HG03378 (cell line): ENCODE results near the gene HES3.

Experiments
- ATAC-seq: cut with Tn5 transposase; IDR thresholded peaks from one replicate; pipeline ENCODE4 v1.9.1; 2021; ENCODE audit warnings: mild to moderate bottlenecking, moderate library complexity; ENCODE audit not compliant: unreplicated experiment

The HES3 gene

DNA sequence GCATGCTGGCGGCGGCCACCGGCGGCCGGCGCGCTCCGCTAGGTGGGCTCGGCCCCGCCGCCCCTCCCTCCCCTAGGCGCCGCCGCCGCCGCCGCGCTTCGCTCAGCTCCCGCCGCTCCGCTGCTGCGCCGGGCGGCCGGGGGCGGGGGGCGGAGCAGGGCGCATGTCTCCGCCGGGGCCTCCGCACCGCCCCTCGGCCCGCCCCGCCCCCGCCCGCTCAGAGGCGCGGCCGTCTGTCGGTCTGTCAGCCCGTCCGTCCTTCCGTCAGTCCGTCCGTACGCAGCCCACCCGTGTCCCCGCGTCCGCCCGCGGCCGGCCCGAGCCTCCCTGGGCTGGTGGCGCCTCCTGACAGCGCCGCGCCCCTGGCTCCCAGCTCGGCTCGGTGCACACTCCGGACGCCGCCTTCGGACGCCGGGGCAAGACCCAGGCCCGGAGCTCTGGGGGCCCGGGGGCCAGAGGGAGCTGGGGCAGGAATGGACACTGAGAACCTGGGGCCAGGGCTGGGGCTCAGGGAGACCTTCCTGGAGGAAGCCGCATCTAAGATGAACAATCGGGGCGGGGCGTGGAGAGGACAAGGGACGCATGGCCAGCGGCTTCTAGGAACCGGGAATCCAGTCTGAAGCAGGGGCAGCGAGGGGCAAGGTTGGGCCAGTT lies 17.1 kb downstream of the HES3 start, which contains the start of gene GPR153:
Gene GPR153, minus strand, starts transcription at position 138 of the 654 bp plus-strand sequence. CDS start 6,193 bp downstream, outside the sequence.
- ATAC-seq: no peak

DNA sequence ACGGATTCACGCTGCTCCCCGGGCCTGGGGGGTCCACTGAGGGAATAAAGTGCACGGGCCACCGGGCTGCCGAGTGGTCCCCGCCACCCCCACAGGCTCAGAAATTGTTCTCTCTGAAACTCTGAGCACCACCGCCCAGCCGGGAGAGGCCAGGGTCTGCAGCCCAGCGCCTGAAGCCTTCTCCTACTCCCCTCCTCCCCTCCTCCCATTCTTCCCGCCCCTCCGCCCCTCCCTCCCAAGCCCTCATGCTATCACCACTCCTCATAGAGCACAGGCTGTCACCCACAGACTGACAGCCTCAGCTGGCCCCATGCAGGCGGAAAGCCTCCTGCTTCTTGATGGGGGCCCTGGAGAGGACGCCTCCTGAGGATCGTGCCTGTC lies 17.6 kb downstream of the HES3 start:
- no peak for ATAC-seq

DNA sequence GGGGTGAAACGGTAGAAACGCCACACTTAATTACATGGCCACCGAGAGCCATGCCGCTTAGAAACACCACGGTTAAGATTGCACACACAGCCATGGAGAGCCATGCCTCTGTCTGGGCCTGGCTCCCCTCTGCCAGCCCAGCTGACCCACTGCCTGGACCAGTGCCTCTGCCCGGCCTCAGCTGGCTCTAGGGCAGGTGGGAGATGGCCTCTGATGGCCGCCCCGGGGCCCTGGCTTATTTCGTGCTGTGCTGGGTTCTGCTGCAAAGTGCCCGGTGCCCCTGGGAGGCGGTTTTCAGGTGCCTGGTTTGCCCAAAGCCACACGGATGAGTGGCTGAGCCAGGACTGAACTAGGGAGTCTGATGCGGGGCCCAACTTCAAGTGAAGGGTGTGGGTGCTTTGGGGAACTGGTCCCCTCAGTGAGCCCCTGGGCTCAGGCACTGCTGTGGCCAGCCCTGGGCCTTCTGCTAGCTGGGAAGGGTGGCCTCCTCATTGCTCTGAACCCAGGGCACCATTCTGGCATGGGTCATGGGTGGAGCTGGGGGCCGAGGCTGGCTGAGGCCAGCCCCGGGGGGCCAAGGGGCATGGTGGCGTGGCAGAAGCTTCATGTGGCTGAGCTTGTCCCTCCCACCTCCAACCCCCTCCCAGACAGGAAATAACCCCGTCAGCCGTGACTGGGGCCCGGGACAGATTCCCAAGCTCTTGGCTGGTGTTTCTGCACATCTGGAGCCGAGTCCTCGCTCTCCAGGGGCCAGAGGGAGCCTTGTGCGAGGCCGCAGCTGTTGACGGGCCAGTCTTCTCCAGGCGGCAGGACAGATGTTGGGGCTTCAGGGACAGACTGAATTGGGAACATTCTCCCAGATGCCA lies 18.8 kb downstream of the HES3 start:
- ATAC-seq: no peak

DNA sequence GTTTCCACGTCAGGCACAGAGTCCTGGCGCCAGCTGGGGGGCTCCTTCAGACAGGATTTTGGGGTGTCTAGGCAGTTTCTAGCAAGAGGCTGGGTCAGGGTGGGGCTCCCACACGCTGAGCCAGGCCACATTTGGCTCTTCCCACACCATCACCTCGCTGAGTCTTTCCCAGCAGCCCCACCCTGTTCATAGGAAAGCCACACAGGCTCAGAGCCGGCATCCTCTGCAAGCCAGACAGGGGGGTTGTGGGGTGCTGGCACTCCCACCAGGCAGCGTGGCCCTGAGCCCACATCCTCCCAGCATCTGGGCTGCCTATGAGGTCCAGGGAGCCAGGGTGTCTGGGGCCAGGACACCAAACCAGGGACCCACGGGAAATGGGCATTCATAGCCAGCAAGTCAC lies 19.7 kb downstream of the HES3 start:
- no peak for ATAC-seq

DNA sequence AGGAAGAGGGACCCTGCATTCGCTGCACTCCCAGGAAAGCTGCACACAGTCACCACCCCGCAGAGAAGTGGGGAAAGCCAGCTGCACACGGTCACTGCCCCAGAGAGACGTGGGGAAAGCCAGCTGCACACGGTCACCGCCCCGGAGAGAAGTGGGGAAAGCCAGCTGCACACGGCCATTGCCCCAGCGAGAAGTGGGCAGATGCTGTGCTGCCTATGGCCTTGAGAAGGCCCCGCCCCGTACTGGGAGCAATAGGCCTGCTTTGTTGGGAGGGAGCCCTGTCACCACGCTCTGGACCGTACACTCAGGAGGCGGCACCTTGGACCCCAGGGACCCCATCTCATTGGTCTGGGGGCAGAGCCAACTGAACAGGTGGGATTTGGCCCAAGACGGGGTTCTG lies 21.2 kb downstream of the HES3 start:
- no peak for ATAC-seq

DNA sequence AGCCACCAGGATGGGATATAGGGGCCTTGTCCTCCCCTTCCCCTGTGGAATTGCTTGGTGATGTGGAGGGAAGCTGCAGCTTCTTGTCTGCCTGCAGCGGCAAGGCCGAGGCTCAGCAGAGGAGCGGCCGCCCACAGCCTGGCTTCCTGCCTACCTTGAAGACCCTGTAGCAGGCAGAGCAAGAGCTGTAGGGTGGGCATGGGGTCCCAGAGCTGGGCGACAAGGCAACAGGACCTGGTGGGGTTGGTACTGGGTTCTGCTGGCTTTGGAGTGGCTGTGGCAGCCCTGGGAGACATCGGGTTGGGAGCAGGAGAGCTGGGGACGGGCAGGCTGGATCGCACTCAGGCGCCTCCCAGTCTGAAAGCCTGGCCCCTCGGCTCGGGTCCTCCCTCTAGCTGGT lies 22.7 kb downstream of the HES3 start:
- no peak for ATAC-seq

DNA sequence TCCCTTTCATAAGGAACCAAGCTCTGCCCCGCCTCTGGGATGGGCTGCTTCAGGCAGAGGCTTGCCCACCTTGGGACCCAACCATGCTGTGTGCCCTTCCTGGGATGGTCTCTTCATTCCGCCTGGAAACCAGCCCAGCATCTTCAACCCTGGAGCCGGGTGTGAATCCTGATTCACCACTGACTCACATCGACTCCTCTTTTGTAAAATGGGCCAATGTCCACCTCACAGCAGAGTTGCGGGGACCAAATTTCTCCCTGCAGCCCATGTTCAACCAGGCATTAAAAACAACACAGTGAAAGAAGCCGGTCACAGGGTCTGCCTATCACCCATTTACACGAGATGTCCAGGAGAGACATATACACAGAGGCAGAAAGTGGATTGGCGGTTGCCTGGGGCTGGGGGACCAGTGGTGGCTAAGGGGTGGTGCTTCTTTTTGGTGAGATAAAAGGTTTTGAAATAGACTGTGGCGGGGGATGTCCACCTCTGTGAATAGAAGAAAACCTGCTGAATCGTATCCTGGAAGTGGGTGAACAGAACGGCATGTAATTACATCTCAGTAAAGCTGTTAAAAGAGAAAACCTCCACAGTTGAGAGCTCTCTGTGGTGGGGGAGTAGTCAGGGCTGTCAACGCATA lies 23.8 kb downstream of the HES3 start:
- ATAC-seq: no peak

DNA sequence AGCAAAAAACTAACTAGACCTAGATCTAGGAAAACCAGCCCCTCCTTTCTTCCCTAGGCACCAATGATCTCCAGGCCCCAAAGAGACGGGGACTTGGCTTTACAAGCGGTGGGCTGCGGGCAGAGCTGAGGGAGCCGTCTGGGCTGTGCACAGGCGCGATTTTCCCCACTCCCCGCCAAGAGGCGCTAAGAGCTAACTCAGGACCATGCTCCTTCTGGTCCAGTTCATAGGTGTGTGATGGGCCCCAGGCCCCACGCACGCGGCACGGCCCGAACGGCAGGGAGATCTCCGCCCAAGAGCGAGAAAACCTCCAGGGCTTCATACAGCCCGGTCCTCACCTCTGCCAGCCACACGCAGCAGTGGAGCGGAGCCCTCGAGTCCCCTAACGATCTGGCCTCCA lies 24.4 kb downstream of the HES3 start:
- no peak for ATAC-seq

DNA sequence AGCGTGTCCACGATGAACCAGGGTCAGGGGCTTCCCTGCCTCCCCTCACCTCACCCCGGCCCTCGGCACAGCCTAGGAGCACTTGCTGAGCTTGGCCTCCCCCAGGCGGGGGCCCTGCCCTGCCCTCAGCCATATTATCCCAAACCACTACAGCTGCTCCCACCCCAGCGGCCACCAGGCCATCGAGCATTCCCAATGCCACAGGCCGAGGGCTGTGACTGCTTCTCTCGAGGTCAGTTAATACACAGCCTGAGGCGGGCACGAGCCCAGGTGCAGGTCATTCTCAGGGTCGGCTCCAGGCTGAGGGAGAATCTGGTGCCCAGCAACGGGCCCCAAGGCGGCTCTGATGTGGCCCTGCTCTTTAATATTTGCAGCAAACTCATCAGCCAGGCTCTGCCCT lies 25.3 kb downstream of the HES3 start:
- no peak for ATAC-seq

DNA sequence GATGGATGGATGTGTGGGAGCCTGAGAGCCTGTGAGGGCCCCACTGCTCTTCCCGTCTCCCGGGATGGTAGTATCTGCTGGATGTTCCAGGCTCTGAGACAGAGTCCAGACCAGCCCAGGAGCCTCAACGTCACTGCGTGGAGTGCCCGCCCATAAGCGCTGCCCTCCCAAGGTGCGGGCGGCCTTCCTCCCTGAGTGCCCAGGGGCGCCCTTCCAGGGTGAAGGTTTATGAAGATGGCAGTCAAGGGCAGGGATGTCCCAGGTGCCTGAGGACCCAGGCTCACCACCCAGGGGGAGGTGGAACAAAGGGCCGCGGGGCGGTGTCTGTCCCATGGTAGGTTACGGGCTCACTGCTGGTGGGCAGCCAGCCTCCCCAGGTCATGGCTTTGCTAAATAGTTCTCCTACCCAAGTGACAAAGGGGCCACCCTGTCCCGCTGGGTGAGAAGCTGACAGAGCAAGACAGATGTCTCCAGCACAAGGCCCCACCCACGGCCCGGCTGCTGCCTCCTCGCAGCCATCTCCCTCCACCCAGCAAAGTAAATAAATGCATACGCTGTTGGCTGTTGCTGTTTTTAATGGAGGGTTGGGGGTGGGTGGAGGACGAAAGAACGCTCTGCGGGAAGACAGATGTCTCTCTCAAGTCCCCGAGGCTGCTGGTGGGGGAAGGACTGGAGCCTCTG lies 25.9 kb downstream of the HES3 start:
- no peak for ATAC-seq

DNA sequence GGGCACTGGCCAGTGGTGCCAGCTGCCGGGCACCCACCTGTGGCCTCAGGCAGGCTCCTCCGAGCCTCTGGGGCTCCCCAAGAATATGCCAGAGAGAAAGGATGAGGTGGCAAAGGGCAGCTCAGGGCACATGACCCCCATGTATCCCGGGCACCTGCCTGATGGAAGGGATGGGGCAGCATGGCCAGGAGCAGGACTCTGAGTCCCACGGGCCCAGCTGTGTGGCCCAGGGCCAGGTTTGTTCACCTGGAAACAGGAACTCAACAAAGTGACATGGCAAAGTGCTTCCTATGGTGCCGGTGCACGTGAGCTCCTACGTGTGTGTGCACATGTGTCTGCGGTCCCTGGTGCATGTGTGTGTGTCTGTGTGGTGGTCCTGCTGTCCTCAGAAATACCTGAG lies 26.4 kb downstream of the HES3 start:
- ATAC-seq: no peak

DNA sequence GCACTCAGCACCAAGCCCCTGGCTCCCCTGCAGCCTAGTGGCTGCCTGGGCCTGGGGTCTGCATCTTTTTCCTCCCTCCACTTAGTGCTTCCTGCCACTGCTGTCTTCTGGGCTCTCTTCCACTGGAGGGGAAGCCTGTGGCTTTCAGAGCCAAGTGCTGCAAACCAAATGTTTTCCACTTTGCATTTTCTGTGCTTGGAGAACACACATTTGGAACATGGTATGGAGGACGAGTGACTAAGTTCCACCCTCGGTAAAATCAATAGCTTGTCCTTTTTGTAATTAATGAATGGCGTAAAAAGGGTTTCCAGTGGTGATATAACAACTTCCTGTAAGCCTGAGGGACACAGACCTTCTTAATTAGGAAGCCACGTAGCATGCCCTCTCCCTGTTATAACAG lies 27.0 kb downstream of the HES3 start:
- ATAC-seq: no peak

DNA sequence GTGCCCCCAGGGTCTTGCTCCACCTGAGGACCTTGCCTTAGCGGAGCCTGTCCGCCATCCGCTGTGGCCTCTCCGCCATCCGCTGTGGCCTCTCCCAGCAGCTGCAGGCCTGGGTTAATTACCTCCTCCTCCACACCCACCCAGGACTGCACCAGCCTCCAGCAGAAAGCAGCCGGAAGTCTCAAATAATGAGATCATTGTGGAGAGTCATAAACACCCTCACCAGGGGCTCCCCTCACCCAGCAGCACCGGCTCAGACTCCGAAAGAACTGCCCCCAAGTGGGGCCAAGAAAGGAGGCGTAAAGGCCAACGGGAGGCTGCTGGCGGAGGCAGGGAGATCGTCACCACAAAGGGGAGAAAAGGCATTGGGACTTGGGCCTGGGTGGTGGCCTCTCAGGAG lies 27.6 kb downstream of the HES3 start:
- no peak for ATAC-seq

DNA sequence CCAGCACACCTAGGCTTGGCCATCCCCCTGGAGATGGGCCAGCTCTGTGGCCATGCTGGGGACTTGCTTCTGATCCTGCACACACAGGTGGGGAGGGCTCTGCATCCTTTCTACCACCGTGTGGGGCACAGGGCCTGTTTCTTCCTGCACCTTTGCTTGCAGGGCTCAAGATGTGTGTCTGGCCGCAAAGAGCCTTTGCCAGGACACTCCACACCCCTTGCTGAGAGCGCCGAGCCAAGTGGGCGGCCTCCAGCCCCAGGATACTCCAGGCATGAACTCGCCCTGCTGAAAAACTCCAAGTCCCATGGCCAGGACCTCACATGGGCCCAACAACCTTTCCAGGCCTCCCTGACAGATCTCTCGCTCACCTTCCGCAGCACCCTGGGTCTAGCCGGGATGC lies 28.5 kb downstream of the HES3 start:
- no peak for ATAC-seq

DNA sequence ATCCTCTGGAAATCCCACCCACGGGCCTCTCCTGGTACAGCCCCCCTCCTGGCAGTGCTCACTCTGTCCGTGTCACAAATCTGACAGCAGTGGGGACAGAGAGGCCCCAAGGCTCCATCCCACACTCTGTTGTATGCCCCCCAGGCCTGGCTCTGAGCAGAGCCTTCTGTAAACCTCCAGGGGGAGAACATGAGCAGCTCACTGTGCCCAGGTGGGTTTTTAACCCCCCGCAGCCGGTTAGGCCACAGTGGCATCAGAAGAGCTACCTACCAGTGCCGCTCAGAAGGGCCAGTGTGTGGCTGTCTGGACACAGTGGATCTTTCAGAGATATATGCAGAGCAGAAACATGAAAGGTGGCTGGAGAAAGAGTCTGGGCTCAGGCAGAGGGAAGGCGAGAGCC lies 28.9 kb downstream of the HES3 start:
- ATAC-seq: no peak

DNA sequence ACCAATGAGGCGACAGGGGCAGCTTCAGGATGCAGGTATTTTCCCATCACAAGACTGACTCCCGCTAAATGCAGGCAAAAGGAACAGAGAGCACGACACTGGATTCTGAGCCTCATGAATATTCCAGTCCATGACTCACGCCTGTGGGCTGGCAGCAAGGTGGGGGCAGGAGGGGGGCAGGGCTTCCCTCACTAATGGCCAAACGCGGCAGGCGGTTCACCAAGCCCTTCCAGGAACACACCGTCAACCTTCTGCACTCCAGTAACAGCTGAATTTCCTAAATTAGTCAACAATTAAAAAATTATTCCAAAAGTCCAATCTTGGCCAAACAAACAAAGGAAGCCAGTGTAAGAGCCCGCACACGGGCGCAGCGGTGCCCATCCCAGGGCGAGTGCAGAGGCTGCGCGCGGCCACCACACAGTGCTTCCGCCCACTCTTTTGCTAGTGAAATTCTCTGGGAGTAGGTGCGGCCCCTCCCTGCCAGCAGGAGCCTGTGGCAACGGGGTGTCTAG lies 29.5 kb downstream of the HES3 start:
- ATAC-seq: no peak

DNA sequence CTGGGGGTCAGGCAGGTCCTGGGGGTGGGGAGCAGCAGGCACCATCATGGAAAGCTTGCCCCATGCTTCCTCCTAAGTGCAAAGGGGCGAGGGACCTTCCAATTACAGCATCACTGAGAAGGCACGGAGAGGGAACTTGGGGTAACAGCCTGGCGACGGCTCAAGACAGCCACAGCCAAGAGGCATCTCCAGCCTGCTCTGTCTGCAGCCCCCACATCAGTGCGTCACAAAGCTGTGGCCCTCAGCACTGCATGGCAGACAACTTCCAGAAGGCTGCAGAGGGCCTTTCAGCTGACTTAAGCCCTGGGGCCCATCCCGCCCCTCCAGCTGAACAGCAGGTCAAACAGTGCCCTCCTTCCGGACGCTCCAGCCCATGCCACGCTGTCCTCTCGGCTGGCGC lies 30.1 kb downstream of the HES3 start:
- ATAC-seq: no peak

DNA sequence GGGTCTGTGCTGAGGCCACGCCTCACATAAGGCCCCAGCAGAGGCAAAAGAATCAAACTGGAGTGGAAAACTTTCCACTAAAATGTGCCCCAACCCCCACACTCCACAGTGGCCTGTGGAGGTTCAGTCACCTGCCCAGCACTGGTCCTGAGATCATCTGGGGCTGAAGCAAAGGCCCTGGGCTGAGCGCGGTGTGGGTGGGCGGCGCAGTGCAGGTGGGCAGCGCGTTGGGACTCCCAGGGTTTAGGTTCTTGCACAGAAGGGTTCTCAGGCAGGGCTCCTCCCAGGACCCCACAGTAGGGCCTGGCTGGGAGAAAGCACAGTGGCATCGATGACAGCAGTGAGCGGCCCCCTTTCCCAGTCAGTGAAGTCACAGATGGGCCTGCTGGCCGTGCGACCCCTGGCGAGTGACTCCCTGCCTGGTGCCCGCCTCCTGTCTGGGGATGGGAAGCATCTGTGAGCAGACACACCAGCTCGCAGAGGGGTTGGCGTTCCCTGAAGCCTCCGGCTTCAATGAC lies 30.7 kb downstream of the HES3 start:
- ATAC-seq: no peak

DNA sequence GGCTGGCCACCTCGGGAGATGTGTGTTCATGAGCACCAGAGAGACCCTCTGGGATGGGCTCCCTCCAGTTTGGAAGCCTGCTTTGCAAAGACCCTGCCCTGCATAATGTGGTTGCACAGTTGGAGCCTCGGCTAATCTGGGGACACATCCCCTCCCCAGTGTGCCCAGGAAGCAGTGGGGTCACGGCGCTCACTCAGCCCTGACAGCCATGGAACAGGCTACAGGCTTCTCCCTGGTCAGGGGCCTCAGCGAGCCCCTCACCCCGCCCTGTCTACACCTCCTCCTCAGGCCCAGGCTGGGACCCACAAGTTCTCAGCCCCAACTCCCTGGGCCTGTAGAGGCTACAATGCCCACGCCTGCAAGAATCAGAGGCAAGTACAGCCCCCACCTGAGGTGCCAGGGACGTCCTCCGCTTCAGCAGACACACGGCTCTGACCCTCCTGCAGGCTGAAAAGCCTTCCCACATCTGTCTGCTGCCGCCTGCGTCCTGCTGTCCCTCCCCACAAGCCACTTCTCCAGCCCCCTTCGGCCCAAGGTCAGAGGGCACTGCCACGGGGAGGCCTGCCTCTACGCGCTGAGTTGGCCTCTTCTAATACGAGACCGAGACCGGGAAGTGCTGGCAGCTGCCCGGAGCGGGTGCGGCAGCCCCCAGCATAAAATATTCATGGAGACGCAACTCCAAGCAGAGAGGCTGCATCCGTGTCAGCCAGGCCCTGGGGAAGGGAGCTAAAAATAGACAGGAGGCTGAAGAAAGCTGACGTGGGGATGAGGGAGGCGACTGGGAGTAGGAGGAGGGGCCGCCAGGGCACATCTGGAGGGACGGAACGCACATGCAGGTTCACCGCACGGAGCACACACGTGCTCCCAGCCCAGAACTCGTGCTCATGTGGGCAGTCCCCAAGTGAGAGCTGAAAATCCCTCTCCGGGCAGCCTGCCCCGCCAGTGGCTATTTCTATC lies 32.1 kb downstream of the HES3 start:
- no peak for ATAC-seq
